ENCODE data around the gene ALOXE3.
A peak's percentile ranks its signal among the peaks of the same experiment; 100 is the strongest.
"Not testable (repeated sequence)": the region's sequence is repeated elsewhere in the genome, so short reads cannot be mapped to it uniquely, and the experiment has no call there.

The ALOXE3 gene

DNA sequence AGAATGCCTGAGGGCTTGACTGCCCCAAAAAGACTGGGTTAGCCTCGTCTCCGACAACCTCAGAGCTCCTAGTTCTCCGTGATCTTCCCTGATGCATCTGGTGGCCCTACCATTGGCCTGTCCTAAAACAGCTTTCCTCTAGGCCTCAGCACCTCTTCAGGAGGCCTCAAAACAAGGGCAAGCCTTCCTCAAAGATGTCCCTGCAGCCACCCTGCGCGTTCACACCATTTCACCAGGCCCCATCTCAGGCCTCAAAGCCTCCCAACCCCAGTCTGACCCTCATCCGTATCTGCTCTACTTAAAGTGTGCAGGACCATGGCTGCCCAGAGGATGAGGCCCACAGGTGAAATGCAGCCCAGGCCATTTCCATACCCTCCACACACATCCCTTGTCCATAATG is 7.4 kb downstream of the ALOXE3 start:
- TF ChIP-seq, protein P1, sequence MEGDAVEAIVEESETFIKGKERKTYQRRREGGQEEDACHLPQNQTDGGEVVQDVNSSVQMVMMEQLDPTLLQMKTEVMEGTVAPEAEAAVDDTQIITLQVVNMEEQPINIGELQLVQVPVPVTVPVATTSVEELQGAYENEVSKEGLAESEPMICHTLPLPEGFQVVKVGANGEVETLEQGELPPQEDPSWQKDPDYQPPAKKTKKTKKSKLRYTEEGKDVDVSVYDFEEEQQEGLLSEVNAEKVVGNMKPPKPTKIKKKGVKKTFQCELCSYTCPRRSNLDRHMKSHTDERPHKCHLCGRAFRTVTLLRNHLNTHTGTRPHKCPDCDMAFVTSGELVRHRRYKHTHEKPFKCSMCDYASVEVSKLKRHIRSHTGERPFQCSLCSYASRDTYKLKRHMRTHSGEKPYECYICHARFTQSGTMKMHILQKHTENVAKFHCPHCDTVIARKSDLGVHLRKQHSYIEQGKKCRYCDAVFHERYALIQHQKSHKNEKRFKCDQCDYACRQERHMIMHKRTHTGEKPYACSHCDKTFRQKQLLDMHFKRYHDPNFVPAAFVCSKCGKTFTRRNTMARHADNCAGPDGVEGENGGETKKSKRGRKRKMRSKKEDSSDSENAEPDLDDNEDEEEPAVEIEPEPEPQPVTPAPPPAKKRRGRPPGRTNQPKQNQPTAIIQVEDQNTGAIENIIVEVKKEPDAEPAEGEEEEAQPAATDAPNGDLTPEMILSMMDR (IDR thresholded peaks at IDR 0.05; ENCODE audit: extremely low read depth, insufficient read depth, missing control alignments): no peak
- DNase-seq (ENCODE audit: low spot score): no peak
- in situ Hi-C loops (cut with MboI; ENCODE audit: low pct_unique_long_range_greater_than_20kb, low sequenced_read_pairs, unreplicated experiment): no loop called here

DNA sequence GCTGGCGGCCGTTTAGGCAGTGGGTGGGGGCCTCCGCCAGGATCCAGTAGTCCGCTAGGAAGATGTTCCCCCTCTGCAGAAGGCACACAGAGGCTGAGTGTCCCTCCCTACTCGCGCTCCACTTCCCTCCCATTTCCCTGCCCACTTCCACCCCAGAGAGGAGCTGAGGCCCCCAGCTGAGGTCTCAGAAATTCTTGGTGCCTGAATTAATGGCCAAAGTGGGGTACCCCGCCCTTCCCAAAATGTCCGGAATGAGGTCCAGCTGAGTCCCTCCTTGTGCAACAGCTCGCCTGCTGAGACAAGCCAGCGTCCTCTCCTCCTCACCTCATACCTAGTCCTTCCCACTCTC is 7.9 kb downstream of the ALOXE3 start:
- DNase-seq (ENCODE audit: low spot score): no peak
- TF ChIP-seq, protein P1 (IDR thresholded peaks at IDR 0.05; ENCODE audit: extremely low read depth, insufficient read depth, missing control alignments): no peak
- in situ Hi-C loops (cut with MboI; ENCODE audit: low pct_unique_long_range_greater_than_20kb, low sequenced_read_pairs, unreplicated experiment): no loop called here

DNA sequence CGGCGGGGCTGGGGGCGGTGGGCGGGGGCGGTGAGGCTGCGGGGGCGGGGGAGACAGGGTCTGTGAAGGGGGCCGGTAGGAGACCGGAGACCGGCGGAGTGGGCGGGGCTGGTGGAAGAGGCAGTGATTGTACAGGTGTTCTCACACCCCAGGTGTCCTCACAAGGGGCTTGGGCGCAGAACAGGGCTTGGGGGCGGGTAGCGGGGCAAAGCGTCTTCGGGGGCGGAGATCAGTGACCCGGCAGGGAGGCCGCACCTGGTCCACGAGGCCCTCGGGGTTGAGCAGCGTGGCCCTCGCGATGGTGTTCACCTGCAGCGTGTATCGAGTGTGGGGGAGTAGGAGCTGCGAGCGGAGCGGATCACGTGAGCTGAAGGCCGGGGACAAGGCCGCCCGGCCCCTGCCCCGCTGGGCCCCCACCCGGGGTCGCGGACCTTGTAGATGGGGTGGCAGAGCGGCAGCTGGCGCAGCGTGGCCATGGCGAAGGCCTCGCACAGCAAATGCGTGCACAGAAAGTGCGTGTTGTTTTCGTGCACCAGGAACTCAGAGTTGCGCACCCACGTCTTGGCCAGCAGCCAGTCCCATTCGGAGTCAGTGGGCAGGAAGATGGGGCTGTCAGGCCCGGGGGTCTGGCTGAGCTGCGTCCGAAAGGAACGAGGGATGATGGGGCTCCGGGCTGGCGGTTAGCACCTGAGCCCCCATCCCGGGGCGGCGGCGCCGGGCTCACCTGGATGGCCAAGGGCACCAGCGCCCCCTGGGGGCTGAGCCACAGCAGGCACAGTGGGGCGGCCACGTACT is 8.5 kb downstream of the ALOXE3 start:
- in situ Hi-C loops (cut with MboI; ENCODE audit: low pct_unique_long_range_greater_than_20kb, low sequenced_read_pairs, unreplicated experiment): no loop called here
- peak; percentile 90 for DNase-seq (ENCODE audit: low spot score)
- TF ChIP-seq, protein P1 (IDR thresholded peaks at IDR 0.05; ENCODE audit: extremely low read depth, insufficient read depth, missing control alignments): peak; percentile 97

DNA sequence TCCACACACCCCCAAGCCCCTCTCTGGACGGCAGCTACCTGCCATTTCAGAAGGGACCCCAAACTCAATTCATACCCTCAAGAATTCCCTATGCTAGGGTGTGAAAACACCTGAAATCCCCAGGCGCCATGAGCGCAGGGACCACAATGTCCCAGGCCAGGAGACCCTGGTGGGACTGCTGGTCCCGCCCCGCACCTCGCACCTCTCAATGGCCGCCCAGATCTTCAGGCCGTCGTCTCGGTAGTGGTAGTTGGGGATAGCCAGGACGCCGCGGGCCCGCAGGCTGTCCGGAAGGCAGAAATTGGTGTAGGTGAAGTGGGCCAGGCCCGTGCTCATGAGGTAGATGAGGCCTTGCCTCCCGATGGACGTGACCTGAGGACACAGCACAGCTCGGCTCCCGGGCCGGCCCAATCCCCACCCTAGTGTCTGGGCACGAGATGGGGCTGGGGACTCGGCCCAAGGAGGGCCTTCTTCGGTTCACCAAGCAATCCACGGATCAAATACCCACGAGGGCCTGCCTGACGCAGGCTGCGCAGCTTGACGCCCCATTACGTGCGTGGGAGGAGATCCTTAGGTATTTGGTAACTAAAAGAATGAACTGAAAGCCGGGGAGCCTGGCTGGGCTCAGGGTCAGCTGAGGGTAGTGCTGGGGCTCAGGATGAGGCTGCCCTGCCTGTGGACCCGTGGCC is 9.2 kb downstream of the ALOXE3 start:
- in situ Hi-C loops (cut with MboI; ENCODE audit: low pct_unique_long_range_greater_than_20kb, low sequenced_read_pairs, unreplicated experiment): no loop called here
- DNase-seq (ENCODE audit: low spot score): no peak

DNA sequence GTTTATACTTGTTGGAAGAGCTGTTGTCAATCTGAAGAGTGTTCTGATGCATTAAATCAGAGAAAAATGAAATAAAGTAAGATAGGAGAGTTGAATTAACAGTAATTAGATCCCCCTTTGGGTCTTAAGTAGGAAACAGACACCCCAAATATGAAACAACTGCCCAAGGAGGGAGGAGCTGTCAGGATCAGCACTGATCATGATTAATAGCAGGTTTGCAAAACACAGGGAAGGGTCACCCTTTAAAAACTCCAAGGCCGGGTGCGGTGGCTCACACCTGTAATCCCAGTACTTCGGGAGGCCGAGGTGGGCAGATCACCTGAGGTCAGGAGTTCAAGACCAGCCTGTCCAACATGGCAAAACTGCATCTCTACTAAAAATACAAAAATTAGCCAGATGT is 11.3 kb downstream of the ALOXE3 start:
- in situ Hi-C loops (cut with MboI; ENCODE audit: low pct_unique_long_range_greater_than_20kb, low sequenced_read_pairs, unreplicated experiment); DNase-seq (ENCODE audit: low spot score): not testable (repeated sequence)

More for the DNA sequence above, 9.2 kb downstream of the ALOXE3 start:
- TF ChIP-seq, protein P1 (IDR thresholded peaks at IDR 0.05; ENCODE audit: extremely low read depth, insufficient read depth, missing control alignments): no peak

- TF ChIP-seq, protein P1 (IDR thresholded peaks at IDR 0.05; ENCODE audit: extremely low read depth, insufficient read depth, missing control alignments): no peak
- in situ Hi-C loops (cut with MboI; ENCODE audit: low pct_unique_long_range_greater_than_20kb, low sequenced_read_pairs, unreplicated experiment): no loop called here
- no peak for DNase-seq (ENCODE audit: low spot score)
These were observed 12.3 kb downstream of the ALOXE3 start for GRCh38 chr17:8105957-8106398.

- TF ChIP-seq, protein P1 (IDR thresholded peaks at IDR 0.05; ENCODE audit: extremely low read depth, insufficient read depth, missing control alignments): no peak
- no peak for DNase-seq (ENCODE audit: low spot score)
- in situ Hi-C loops (cut with MboI; ENCODE audit: low pct_unique_long_range_greater_than_20kb, low sequenced_read_pairs, unreplicated experiment): no loop called here
These were observed 13.4 kb downstream of the ALOXE3 start for GRCh38 chr17:8104911-8105310.

Data from GM13977 (cell line).